Fibroblast of skin of right biceps (primary cell): ENCODE measurements around the gene SLC25A13.

Experiments used
- DNase-seq: peaks from one replicate; pipeline ENCODE4 v3.0.0-alpha.2; 2013

SLC25A13 gene

GRCh38 chr7:96084881-96085553, 236.9 kb downstream of the SLC25A13 start:
- DNase-seq: peak; percentile 54

GRCh38 chr7:96080027-96080426, 241.9 kb downstream of the SLC25A13 start:
- no peak for DNase-seq

GRCh38 chr7:96076350-96076707, 245.6 kb downstream of the SLC25A13 start:
- no peak for DNase-seq

GRCh38 chr7:96075510-96076349, 246.2 kb downstream of the SLC25A13 start:
- peak; percentile 53 for DNase-seq

GRCh38 chr7:96074871-96075270, 247.0 kb downstream of the SLC25A13 start:
- no peak for DNase-seq
